ENCODE data around the gene USP24. TPM values are rescaled to one million over a fixed set of nuclear protein-coding genes. Genes with fewer than 3 reads are reported as not detected.

The USP24 gene
- total RNA-seq, 1 experiment from 2014 or later: 35.3 TPM

- no peak for TF ChIP-seq CTCF (conservative IDR thresholded peaks at IDR 0.05)
- no peak overlapping the region for H2BK20ac ChIP-seq (ENCODE audit: low read depth, low read length, poor library complexity, severe bottlenecking)
- Mint-ChIP-seq H3K36me3 (ENCODE audit: insufficient read depth in 1 of 3, low read depth in 3 of 3) (peaks cover 0 to 6% (median 0%) of the 10 kb centered on the region in 3 experiments; a peak in 3 of 7 replicates), H3K27me3 (ENCODE audit: low read depth) (peaks cover 6% of the 10 kb centered on the region), H3K27ac (no peak overlapping the region), H3K4me3 (peak overlapping the region; percentile 81 to 92), H3K9me3 (no peaks in the 10 kb centered on the region; a peak in 2 of 5 replicates), H3K4me1 (peaks cover 54 to 60% of the 10 kb centered on the region in 2 experiments)
- no peak overlapping the region for H2BK15ac ChIP-seq (ENCODE audit: low read depth, low read length)
- no peak for DNase-seq
- H3K23me2 ChIP-seq (ENCODE audit: insufficient read length, low read depth, low read length, poor library complexity, severe bottlenecking): peaks cover 15% of the 10 kb centered on the region
- no peak overlapping the region for H3K14ac ChIP-seq (ENCODE audit: insufficient read depth, low read length)
- no CpG with 5 or more reads among the region's 11 CpGs for WGBS (ENCODE audit: extremely low coverage, insufficient read length, low lambda C conversion rate)
- H2BK12ac ChIP-seq (ENCODE audit: insufficient read length, low read depth, low read length): no peak overlapping the region
- no peak overlapping the region for H4K91ac ChIP-seq (ENCODE audit: insufficient read length, low read depth, low read length)
- H3K9ac ChIP-seq (ENCODE audit: extremely low read depth, insufficient read length, low read length): no peak overlapping the region
- no peak overlapping the region for H3K23ac ChIP-seq (ENCODE audit: insufficient read length, low read depth, low read length)
- no peaks in the 10 kb centered on the region for H3K4me1 ChIP-seq (ENCODE audit: insufficient read depth, low read length)
- no peaks in the 10 kb centered on the region for H3K9me3 ChIP-seq (ENCODE audit: control insufficient read depth, low read depth, low read length)
- H2BK120ac ChIP-seq (ENCODE audit: low read depth, low read length, poor library complexity, severe bottlenecking): no peak overlapping the region
- peaks cover 8% of the 10 kb centered on the region; the same call in 1 of the 2 replicates for H3K79me2 ChIP-seq (ENCODE audit: insufficient read depth, low read length)
- no peak overlapping the region for H2AK5ac ChIP-seq (ENCODE audit: insufficient read length, low read length)
- H3T11ph ChIP-seq (ENCODE audit: low read length): no peak overlapping the region
- H2AFZ ChIP-seq (ENCODE audit: low read length): no peak overlapping the region
- no peak overlapping the region for H4K5ac ChIP-seq (ENCODE audit: insufficient read length, low read depth, low read length)
- H3K18ac ChIP-seq (ENCODE audit: insufficient read length, low read depth, low read length): no peak overlapping the region
- H2BK5ac ChIP-seq (ENCODE audit: insufficient read length, low read length): no peak overlapping the region
- H3K27ac ChIP-seq (ENCODE audit: insufficient read length, low read depth, low read length): no peak overlapping the region
- no peaks in the 10 kb centered on the region for H4K20me1 ChIP-seq (ENCODE audit: control insufficient read depth, insufficient read depth, insufficient read length)
- no peaks in the 10 kb centered on the region for H3K27me3 ChIP-seq (ENCODE audit: insufficient read depth, low read length)
- no peak overlapping the region for H4K8ac ChIP-seq (replicated peaks; ENCODE audit: insufficient read length, low read depth, low read length)
- H3K79me1 ChIP-seq (ENCODE audit: insufficient read depth, low read depth, low read length, poor library complexity, severe bottlenecking): peaks cover 6% of the 10 kb centered on the region
- peak overlapping the region; percentile 82 for H3K4me2 ChIP-seq (ENCODE audit: insufficient read depth, insufficient read length, low read length)
- H3K56ac ChIP-seq (ENCODE audit: insufficient read length, low read depth, low read length): no peak overlapping the region
- no peak overlapping the region for H3K4ac ChIP-seq (ENCODE audit: low read depth, low read length)
Observed at GRCh38 chr1:55212349-55213150, 2.6 kb downstream of the USP24 start.

Data from H9 (cell line).